PC-3 (cell line): ENCODE results near the gene OR6C2. TPM values are rescaled to one million over a fixed set of nuclear protein-coding genes. Genes with fewer than 3 reads are reported as not detected.

Source experiments
- ATAC-seq: fragments of 200-7000 bp; cut with Tn5 transposase; 2 replicates; pipeline ENCODE4 v1.9.1; 2020; ENCODE audit warnings: mild to moderate bottlenecking, moderate library complexity
- BruUV-seq: library from RNA; stranded (reverse); fragments of 400-500 nt; replicated peaks from 2 replicates; lab custom pipeline; 2021; lab: Mats Ljungman, UMichigan
- CTCF ChIA-PET: fragments of 300-600 bp; sonication (Branson Sonifier 250); formaldehyde crosslinking; loops from one replicate; lab custom pipeline; 2022; ENCODE audit warnings: antibody characterized with exemption; lab: Charles Lee
- POLR2A ChIA-PET: fragments of 300-600 bp; sonication (Branson Sonifier 250); formaldehyde crosslinking; loops from one replicate; lab custom pipeline; 2022; ENCODE audit warnings: antibody characterized with exemption; ENCODE audit not compliant: unreplicated experiment; lab: Charles Lee
- DNase-seq: peaks from one replicate; pipeline ENCODE4 v3.0.0-alpha.2; 2015
- H2AFZ ChIP-seq: fragments of 300-600 bp; sonication (generic); 2 replicates; pipeline ENCODE4 v1.6.0; 2016; ENCODE audit warnings: antibody characterized with exemption, low read length
- H3F3A ChIP-seq: fragments of 300-600 bp; sonication (generic); one replicate; pipeline ENCODE4 v1.6.0; 2017; ENCODE audit warnings: antibody characterized with exemption, low read length, control low read depth, mild to moderate bottlenecking; ENCODE audit not compliant: unreplicated experiment
- H3K27ac ChIP-seq: fragments of 300-600 bp; sonication (generic); 2 replicates; pipeline ENCODE4 v1.5.1; 2016; ENCODE audit warnings: mild to moderate bottlenecking, low read length
- H3K27me3 ChIP-seq: fragments of 300-600 bp; sonication (generic); 2 replicates; pipeline ENCODE4 v1.6.1; 2016; ENCODE audit warnings: low read length, mixed read lengths
- H3K36me3 ChIP-seq: fragments of 300-600 bp; sonication (generic); 2 replicates; pipeline ENCODE4 v1.6.1; 2016; ENCODE audit warnings: low read depth, mixed run types, low read length, mixed read lengths
- H3K4me1 ChIP-seq: fragments of 300-600 bp; sonication (generic); 2 replicates; pipeline ENCODE4 v1.5.1; 2016; ENCODE audit warnings: low read length; ENCODE audit not compliant: insufficient read depth
- H3K4me2 ChIP-seq: fragments of 300-600 bp; sonication (generic); 2 replicates; pipeline ENCODE4 v1.6.0; 2016; ENCODE audit warnings: low read length
- H3K4me3 ChIP-seq: fragments of 300-600 bp; sonication (generic); 2 replicates; pipeline ENCODE4 v1.5.1; 2016; ENCODE audit warnings: mild to moderate bottlenecking, low read length, mixed read lengths
- H3K79me2 ChIP-seq: fragments of 300-600 bp; sonication (generic); 2 replicates; pipeline ENCODE4 v1.6.1; 2017; ENCODE audit warnings: low read length, mixed read lengths
- H3K9ac ChIP-seq: fragments of 300-600 bp; sonication (generic); 2 replicates; pipeline ENCODE4 v1.6.0; 2016; ENCODE audit warnings: mild to moderate bottlenecking, low read length
- H3K9me2 ChIP-seq: fragments of 300-600 bp; sonication (generic); replicated peaks from 2 replicates; pipeline ENCODE4 v1.6.1; 2016; ENCODE audit warnings: mixed run types, low read length, mixed read lengths
- H3K9me3 ChIP-seq: fragments of 300-600 bp; sonication (generic); 2 replicates; pipeline ENCODE4 v1.6.1; 2016; ENCODE audit warnings: low read length, mixed read lengths
- H4K20me1 ChIP-seq: fragments of 300-600 bp; sonication (generic); 2 replicates; pipeline ENCODE4 v1.6.1; 2016; ENCODE audit warnings: low read length, mixed read lengths
- CTCF ChIP-seq: fragments of 300-600 bp; sonication (generic); conservative IDR thresholded peaks from 2 replicates; pipeline ENCODE4 v1.5.1; 2017; ENCODE audit warnings: antibody characterized with exemption, low read depth, mild to moderate bottlenecking, low read length
- EZH2 ChIP-seq: fragments of 300-600 bp; sonication (generic); IDR thresholded peaks from one replicate; pipeline ENCODE4 v1.6.1; 2017; ENCODE audit warnings: antibody characterized with exemption, mild to moderate bottlenecking, low read length; ENCODE audit not compliant: unreplicated experiment
- EZH2phosphoT487 ChIP-seq: fragments of 300-600 bp; sonication (generic); IDR thresholded peaks from 2 replicates; pipeline ENCODE4 v1.6.1; 2018; ENCODE audit warnings: mild to moderate bottlenecking, antibody characterized with exemption, low read length, borderline replicate concordance
- intact Hi-C: fragments of 100-400 bp; cut with micrococcal nuclease; formaldehyde crosslinking; loops from 2 replicates; pipeline ENCODE4 v1.9.0; 2023
- total RNA-seq: library from RNA; depleted of rRNA; stranded (reverse); fragments of >200 nt; gene quantifications from 2 replicates; pipeline ENCODE4 v1.2.3, GENCODE V29; 2014

Gene OR6C2
- total RNA-seq, 1 experiment from 2014 or later, result not detected

GRCh38 chr12:55495490-55495889 is 51.6 kb downstream of the OR6C2 start:
- H3K9me3 ChIP-seq, result no peaks in the 10 kb centered on the region
- CTCF ChIA-PET, result no interaction called here

GRCh38 chr12:55499231-55499630 is 55.4 kb downstream of the OR6C2 start:
- no peak for ATAC-seq
- peaks cover 51% of the 10 kb centered on the region for H3K27me3 ChIP-seq

More at GRCh38 chr12:55495490-55495889, 51.6 kb downstream of the OR6C2 start:
- H3K27me3 ChIP-seq, result peaks cover 34% of the 10 kb centered on the region
- no TSS peak for BruUV-seq
- TF ChIP-seq CTCF (no peak), EZH2phosphoT487 (no peak), EZH2 (no peak)
- no peak overlapping the region for H3K27ac ChIP-seq
- ATAC-seq, result no peak
- no peak overlapping the region for H3K9ac ChIP-seq
- no peaks in the 10 kb centered on the region for H3K9me2 ChIP-seq
- no peaks in the 10 kb centered on the region for H4K20me1 ChIP-seq
- no peaks in the 10 kb centered on the region for H3K36me3 ChIP-seq
- H3F3A ChIP-seq, result no peaks in the 10 kb centered on the region
- DNase-seq, result no peak
- H3K79me2 ChIP-seq, result no peaks in the 10 kb centered on the region
- POLR2A ChIA-PET, result no interaction called here
- H3K4me3 ChIP-seq, result no peak overlapping the region
- H3K4me2 ChIP-seq, result no peak overlapping the region
- intact Hi-C loops, result no loop called here
- H3K4me1 ChIP-seq, result no peaks in the 10 kb centered on the region
- no peak overlapping the region for H2AFZ ChIP-seq

More at GRCh38 chr12:55499231-55499630, 55.4 kb downstream of the OR6C2 start:
- TF ChIP-seq EZH2 (no peak), EZH2phosphoT487 (no peak), CTCF (no peak)
- POLR2A ChIA-PET, result no interaction called here
- Histone ChIP-seq H3K9ac (no peak overlapping the region), H4K20me1 (no peaks in the 10 kb centered on the region), H3K9me2 (no peaks in the 10 kb centered on the region), H3F3A (no peaks in the 10 kb centered on the region), H3K27ac (no peak overlapping the region), H3K4me2 (no peak overlapping the region), H3K9me3 (no peaks in the 10 kb centered on the region), H3K4me1 (no peaks in the 10 kb centered on the region), H3K4me3 (no peak overlapping the region), H3K79me2 (no peaks in the 10 kb centered on the region), H3K36me3 (no peaks in the 10 kb centered on the region), H2AFZ (no peak overlapping the region)
- CTCF ChIA-PET, result no interaction called here
- intact Hi-C loops, result no loop called here
- BruUV-seq, result no TSS peak
- DNase-seq, result no peak
